ENCODE data around the gene LRRC26.

GRCh38 chr9:137138722-137139467, 31.0 kb downstream of the LRRC26 start, which contains the start of gene GRIN1:
- TF ChIP-seq GATA3 (IDR thresholded peaks at IDR 0.05; ENCODE audit: low read depth, low read length), result no peak
- no peak for TF ChIP-seq GATA2 (IDR thresholded peaks at IDR 0.05; ENCODE audit: low read depth, low read length)
